ENCODE data around the gene CEP44. TPM values are rescaled to one million over a fixed set of nuclear protein-coding genes. Genes with fewer than 3 reads are reported as not detected.

Gene CEP44
- total and polyA plus RNA-seq, 2 experiments from 2014 or later = 6.6 to 19.0 TPM

DNA sequence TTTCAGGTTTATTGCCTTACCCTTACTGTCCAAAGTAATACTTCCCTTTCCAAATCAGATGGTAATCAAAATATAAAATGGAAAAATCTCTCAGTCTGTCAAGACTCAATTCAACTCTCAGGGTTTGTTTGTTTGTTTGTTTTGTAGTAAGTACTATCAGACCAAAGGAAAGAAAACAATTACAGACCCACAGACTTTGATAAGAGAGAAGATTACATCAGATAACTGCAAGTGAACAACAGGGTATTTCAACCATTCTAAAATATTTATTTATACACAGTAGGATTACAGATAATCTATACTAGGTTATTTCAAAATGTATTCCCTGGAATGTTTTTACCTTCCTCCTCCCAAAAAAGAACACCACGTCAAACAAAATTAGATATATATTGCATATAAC, 29.1 kb upstream of the CEP44 start:
- Histone ChIP-seq H3K4me2 (no peak overlapping the region), H3K27me3 (no peaks in the 10 kb centered on the region), H3K79me2 (peaks cover 4% of the 10 kb centered on the region), H3K4me3 (no peak overlapping the region), H3K9me2 (replicated peaks; ENCODE audit: insufficient read depth) (no peaks in the 10 kb centered on the region), H2AFZ (no peak overlapping the region), H3K27ac (no peak overlapping the region), H3K9me3 (ENCODE audit: low read depth) (no peaks in the 10 kb centered on the region), H3K36me3 (replicated peaks; ENCODE audit: insufficient read depth, low read depth) (no peaks in the 10 kb centered on the region), H3K4me1 (ENCODE audit: insufficient read depth) (no peaks in the 10 kb centered on the region), H4K20me1 (ENCODE audit: insufficient read depth, poor library complexity, severe bottlenecking) (no peaks in the 10 kb centered on the region)
- 61% methylated on average over 1 of the region's 1 CpG for WGBS (ENCODE audit: low lambda C conversion rate, missing lambda C conversion rate)
- DNase-seq (ENCODE audit: low spot score) = no peak
- TF ChIP-seq, protein P1, sequence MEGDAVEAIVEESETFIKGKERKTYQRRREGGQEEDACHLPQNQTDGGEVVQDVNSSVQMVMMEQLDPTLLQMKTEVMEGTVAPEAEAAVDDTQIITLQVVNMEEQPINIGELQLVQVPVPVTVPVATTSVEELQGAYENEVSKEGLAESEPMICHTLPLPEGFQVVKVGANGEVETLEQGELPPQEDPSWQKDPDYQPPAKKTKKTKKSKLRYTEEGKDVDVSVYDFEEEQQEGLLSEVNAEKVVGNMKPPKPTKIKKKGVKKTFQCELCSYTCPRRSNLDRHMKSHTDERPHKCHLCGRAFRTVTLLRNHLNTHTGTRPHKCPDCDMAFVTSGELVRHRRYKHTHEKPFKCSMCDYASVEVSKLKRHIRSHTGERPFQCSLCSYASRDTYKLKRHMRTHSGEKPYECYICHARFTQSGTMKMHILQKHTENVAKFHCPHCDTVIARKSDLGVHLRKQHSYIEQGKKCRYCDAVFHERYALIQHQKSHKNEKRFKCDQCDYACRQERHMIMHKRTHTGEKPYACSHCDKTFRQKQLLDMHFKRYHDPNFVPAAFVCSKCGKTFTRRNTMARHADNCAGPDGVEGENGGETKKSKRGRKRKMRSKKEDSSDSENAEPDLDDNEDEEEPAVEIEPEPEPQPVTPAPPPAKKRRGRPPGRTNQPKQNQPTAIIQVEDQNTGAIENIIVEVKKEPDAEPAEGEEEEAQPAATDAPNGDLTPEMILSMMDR (IDR thresholded peaks at IDR 0.05; ENCODE audit: poor library complexity) = no peak
- no peak for TF ChIP-seq EZH2 (IDR thresholded peaks at IDR 0.05; ENCODE audit: borderline replicate concordance)
- no peak for TF ChIP-seq EZH2phosphoT487 (IDR thresholded peaks at IDR 0.05; ENCODE audit: low read depth, severe bottlenecking, unreplicated experiment)

DNA sequence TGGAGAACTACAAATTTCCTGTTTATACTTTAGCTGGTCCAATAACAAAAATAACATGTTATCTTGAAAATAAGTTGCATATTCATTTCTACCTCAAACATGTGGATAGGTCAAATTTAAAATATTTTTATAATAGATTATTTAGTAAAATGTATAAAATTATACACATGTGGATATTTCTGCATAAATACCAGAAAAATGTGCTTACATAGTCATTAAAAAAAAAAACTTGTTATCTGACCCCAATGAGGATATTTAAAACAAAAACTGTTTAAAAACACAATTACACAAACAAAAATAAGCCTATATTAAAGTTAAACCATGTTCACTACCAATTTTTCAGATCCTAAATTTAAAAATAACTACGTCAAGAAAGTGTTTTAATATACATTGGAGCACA, 28.3 kb upstream of the CEP44 start:
- Histone ChIP-seq H3K4me3 (no peak overlapping the region), H3K9me2 (replicated peaks; ENCODE audit: insufficient read depth) (no peaks in the 10 kb centered on the region), H3K9me3 (ENCODE audit: low read depth) (no peaks in the 10 kb centered on the region), H2AFZ (no peak overlapping the region), H4K20me1 (ENCODE audit: insufficient read depth, poor library complexity, severe bottlenecking) (no peaks in the 10 kb centered on the region), H3K36me3 (replicated peaks; ENCODE audit: insufficient read depth, low read depth) (no peaks in the 10 kb centered on the region), H3K27me3 (no peaks in the 10 kb centered on the region), H3K4me1 (ENCODE audit: insufficient read depth) (peaks cover 1% of the 10 kb centered on the region), H3K79me2 (peaks cover 4% of the 10 kb centered on the region), H3K27ac (no peak overlapping the region), H3K4me2 (no peak overlapping the region)
- WGBS (ENCODE audit: low lambda C conversion rate, missing lambda C conversion rate) = 89% methylated on average over 1 of the region's 1 CpG
- TF ChIP-seq, protein P1 (IDR thresholded peaks at IDR 0.05; ENCODE audit: poor library complexity) = no peak
- no peak for TF ChIP-seq EZH2phosphoT487 (IDR thresholded peaks at IDR 0.05; ENCODE audit: low read depth, severe bottlenecking, unreplicated experiment)
- no peak for TF ChIP-seq EZH2 (IDR thresholded peaks at IDR 0.05; ENCODE audit: borderline replicate concordance)
- DNase-seq (ENCODE audit: low spot score) = no peak

DNA sequence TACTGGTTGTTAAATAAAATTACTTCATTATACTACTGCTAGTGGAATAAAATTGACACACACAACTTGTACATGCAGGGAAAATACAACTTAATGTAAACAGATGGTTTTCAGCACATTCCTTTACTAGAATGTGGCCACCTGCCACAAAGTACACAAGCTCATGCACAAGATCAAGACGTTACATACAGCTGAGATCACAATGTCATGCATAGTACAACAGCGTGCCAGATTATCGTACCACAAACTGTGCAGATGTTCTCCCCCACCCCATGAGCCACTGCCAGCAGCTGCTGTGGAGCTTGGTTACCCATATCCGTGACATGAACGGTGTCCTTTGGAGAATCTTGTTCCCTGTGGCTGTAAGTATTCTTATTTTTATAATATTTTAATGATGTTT, 27.9 kb upstream of the CEP44 start:
- no peaks in the 10 kb centered on the region for H3K9me2 ChIP-seq (replicated peaks; ENCODE audit: insufficient read depth)
- DNase-seq (ENCODE audit: low spot score) = peak; percentile 4
- no peak overlapping the region for H3K27ac ChIP-seq
- peaks cover 8% of the 10 kb centered on the region for H3K79me2 ChIP-seq
- H3K4me3 ChIP-seq = no peak overlapping the region
- no peak overlapping the region for H3K4me2 ChIP-seq
- WGBS (ENCODE audit: low lambda C conversion rate, missing lambda C conversion rate) = 62% methylated on average over 5 of the region's 5 CpGs
- no peaks in the 10 kb centered on the region for H3K27me3 ChIP-seq
- no peak overlapping the region for H2AFZ ChIP-seq
- H3K4me1 ChIP-seq (ENCODE audit: insufficient read depth) = peaks cover 4% of the 10 kb centered on the region
- H4K20me1 ChIP-seq (ENCODE audit: insufficient read depth, poor library complexity, severe bottlenecking) = no peaks in the 10 kb centered on the region
- H3K9me3 ChIP-seq (ENCODE audit: low read depth) = no peaks in the 10 kb centered on the region
- H3K36me3 ChIP-seq (replicated peaks; ENCODE audit: insufficient read depth, low read depth) = no peaks in the 10 kb centered on the region
- TF ChIP-seq EZH2 (IDR thresholded peaks at IDR 0.05; ENCODE audit: borderline replicate concordance) (no peak), EZH2phosphoT487 (IDR thresholded peaks at IDR 0.05; ENCODE audit: low read depth, severe bottlenecking, unreplicated experiment) (no peak)
- TF ChIP-seq, protein P1 (IDR thresholded peaks at IDR 0.05; ENCODE audit: poor library complexity) = no peak

DNA sequence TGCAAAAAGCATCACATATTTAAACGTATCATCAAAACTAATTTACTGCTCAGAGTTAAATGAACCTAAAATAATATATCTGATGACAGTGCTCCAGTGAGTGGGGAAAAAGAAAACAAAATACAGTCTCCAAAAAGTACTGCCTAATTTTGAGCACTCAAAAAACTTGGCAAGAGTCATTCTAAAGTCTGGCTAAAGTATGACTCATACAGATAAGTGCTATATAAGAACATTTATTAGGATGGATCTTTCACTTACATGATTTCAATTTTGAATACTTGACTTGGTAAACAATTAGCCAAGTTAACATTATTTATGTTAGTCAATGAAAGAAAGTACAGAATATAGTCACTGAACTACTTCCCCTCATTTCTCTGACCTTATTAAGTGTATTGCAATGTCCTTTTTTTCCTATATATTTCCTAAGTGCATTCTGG, 27.4 kb upstream of the CEP44 start:
- Histone ChIP-seq H3K36me3 (replicated peaks; ENCODE audit: insufficient read depth, low read depth) (no peaks in the 10 kb centered on the region), H3K9me3 (ENCODE audit: low read depth) (no peaks in the 10 kb centered on the region), H3K4me2 (no peak overlapping the region), H3K27me3 (no peaks in the 10 kb centered on the region), H3K79me2 (peaks cover 13% of the 10 kb centered on the region), H3K9me2 (replicated peaks; ENCODE audit: insufficient read depth) (no peaks in the 10 kb centered on the region), H3K27ac (no peak overlapping the region), H4K20me1 (ENCODE audit: insufficient read depth, poor library complexity, severe bottlenecking) (no peaks in the 10 kb centered on the region), H3K4me1 (ENCODE audit: insufficient read depth) (peaks cover 4% of the 10 kb centered on the region), H3K4me3 (no peak overlapping the region), H2AFZ (no peak overlapping the region)
- DNase-seq (ENCODE audit: low spot score) = no peak
- WGBS (ENCODE audit: low lambda C conversion rate, missing lambda C conversion rate) = 91% methylated on average over 1 of the region's 1 CpG
- TF ChIP-seq, protein P1 (IDR thresholded peaks at IDR 0.05; ENCODE audit: poor library complexity) = no peak
- TF ChIP-seq EZH2 (IDR thresholded peaks at IDR 0.05; ENCODE audit: borderline replicate concordance) (no peak), EZH2phosphoT487 (IDR thresholded peaks at IDR 0.05; ENCODE audit: low read depth, severe bottlenecking, unreplicated experiment) (no peak)
